Neural cell (in vitro differentiated cells): ENCODE results near the gene EYA4. TPM values are rescaled to one million over a fixed set of nuclear protein-coding genes. Genes with fewer than 3 reads are reported as not detected.

ENCODE experiments used
- H2AFZ ChIP-seq: fragments of 200-600, 300-800 bp; sonication (generic), shearing (Covaris generic); 2 replicates; pipeline ENCODE4 v1.6.0; 2014; ENCODE audit warnings: low read depth, mild to moderate bottlenecking, antibody characterized with exemption, low read length, moderate library complexity
- H3F3A ChIP-seq: fragments of 200-600 bp; shearing (Covaris generic); 2 replicates; pipeline ENCODE4 v1.6.1; 2016; ENCODE audit warnings: mild to moderate bottlenecking, moderate library complexity, mixed read lengths, antibody characterized with exemption, low read length; ENCODE audit not compliant: insufficient read depth, poor library complexity, severe bottlenecking
- H3K27ac ChIP-seq: fragments of 200-600, 300-800 bp; sonication (generic), shearing (Covaris generic); 2 replicates; pipeline ENCODE4 v1.5.1; 2014; ENCODE audit warnings: mild to moderate bottlenecking, low read length, moderate library complexity
- H3K27me3 ChIP-seq: fragments of 300-800, 200-600 bp; sonication (generic), shearing (Covaris generic); 2 replicates; pipeline ENCODE4 v1.6.0; 2014; ENCODE audit warnings: mild to moderate bottlenecking, low read depth, low read length, moderate library complexity; ENCODE audit not compliant: insufficient read depth
- H3K36me3 ChIP-seq: fragments of 300-800, 200-600 bp; sonication (generic), shearing (Covaris generic); 2 replicates; pipeline ENCODE4 v1.5.1; 2014; ENCODE audit warnings: mild to moderate bottlenecking, antibody characterized with exemption, low read length, moderate library complexity; ENCODE audit not compliant: insufficient read depth
- H3K4me2 ChIP-seq: fragments of 300-800, 200-600 bp; sonication (generic), shearing (Covaris generic); 2 replicates; pipeline ENCODE4 v1.6.0; 2014; ENCODE audit warnings: mild to moderate bottlenecking, low read length
- H3K4me3 ChIP-seq: fragments of 300-800, 200-600 bp; sonication (generic), shearing (Covaris generic); 2 replicates; pipeline ENCODE4 v1.5.1; 2014; ENCODE audit warnings: mild to moderate bottlenecking, low read length, moderate library complexity
- H3K79me2 ChIP-seq: fragments of 200-600 bp; shearing (Covaris generic); replicated peaks from 2 replicates; pipeline ENCODE4 v1.6.0; 2014; ENCODE audit warnings: mild to moderate bottlenecking, low read length, moderate library complexity; ENCODE audit not compliant: insufficient read depth
- H3K9ac ChIP-seq: fragments of 300-800, 200-600 bp; sonication (generic), shearing (Covaris generic); 2 replicates; pipeline ENCODE4 v1.6.1; 2016; ENCODE audit warnings: mild to moderate bottlenecking, low read length, mixed read lengths
- H3K9me2 ChIP-seq: fragments of 200-600 bp; shearing (Covaris generic); 2 replicates; pipeline ENCODE4 v1.6.1; 2016; ENCODE audit warnings: mild to moderate bottlenecking, low read length, mixed read lengths; ENCODE audit not compliant: insufficient read depth
- H3K9me3 ChIP-seq: fragments of 200-600, 300-800 bp; sonication (generic), shearing (Covaris generic); 2 replicates; pipeline ENCODE4 v1.6.1; 2016; ENCODE audit warnings: mild to moderate bottlenecking, mixed run types, low read length, moderate library complexity, mixed read lengths
- H4K20me1 ChIP-seq: fragments of 200-600 bp; shearing (Covaris generic); 2 replicates; pipeline ENCODE4 v1.6.1; 2016; ENCODE audit warnings: mild to moderate bottlenecking, mixed run types; ENCODE audit not compliant: insufficient read depth
- CTCF ChIP-seq: fragments of 450-650 bp; IDR thresholded peaks from 2 replicates; pipeline ENCODE4 v1.5.1; 2014; ENCODE audit warnings: antibody characterized with exemption, mild to moderate bottlenecking, moderate library complexity; ENCODE audit not compliant: poor library complexity, severe bottlenecking
- EP300 ChIP-seq: fragments of 450-650 bp; conservative IDR thresholded peaks from 2 replicates; pipeline ENCODE4 v1.6.1; 2014; ENCODE audit warnings: antibody characterized with exemption, mild to moderate bottlenecking, moderate library complexity; ENCODE audit not compliant: poor library complexity, severe bottlenecking
- EZH2 ChIP-seq: fragments of 200-600, 300-800 bp; shearing (Covaris generic), sonication (generic); IDR thresholded peaks from 2 replicates; pipeline ENCODE4 v1.6.1; 2014; ENCODE audit warnings: antibody characterized with exemption, low read length, borderline replicate concordance, mild to moderate bottlenecking; ENCODE audit not compliant: insufficient read depth, poor library complexity, severe bottlenecking
- MXI1 ChIP-seq: fragments of 450-650 bp; conservative IDR thresholded peaks from 2 replicates; pipeline ENCODE4 v1.6.1; 2014; ENCODE audit warnings: antibody characterized with exemption, mild to moderate bottlenecking; ENCODE audit not compliant: poor library complexity, severe bottlenecking
- POLR2AphosphoS5 ChIP-seq: IDR thresholded peaks from 2 replicates; pipeline ENCODE4 v1.6.1; 2012
- RAD21 ChIP-seq: fragments of 450-650 bp; conservative IDR thresholded peaks from 2 replicates; pipeline ENCODE4 v1.6.1; 2014; ENCODE audit warnings: antibody characterized with exemption, mild to moderate bottlenecking, moderate library complexity
- REST ChIP-seq: IDR thresholded peaks from 2 replicates; pipeline ENCODE4 v1.6.1; 2012; ENCODE audit warnings: borderline replicate concordance
- SMC3 ChIP-seq: fragments of 450-650 bp; conservative IDR thresholded peaks from 2 replicates; pipeline ENCODE4 v1.6.1; 2014; ENCODE audit warnings: antibody characterized with exemption, mild to moderate bottlenecking, moderate library complexity; ENCODE audit not compliant: poor library complexity
- TAF1 ChIP-seq: IDR thresholded peaks from 2 replicates; pipeline ENCODE4 v1.6.1; 2012; ENCODE audit warnings: low read depth
- polyA plus RNA-seq: library from polyadenylated mRNA; depleted of rRNA; stranded (reverse); fragments of >200 nt; gene quantifications from 2 replicates; pipeline ENCODE4 v1.2.3, GENCODE V29; 2014

Gene EYA4
- polyA plus RNA-seq, 1 donor from 2014 or later, result 2.6 TPM

GRCh38 chr6:133546098-133546497 lies 304.9 kb downstream of the EYA4 start:
- Histone ChIP-seq H3K27ac (no peak overlapping the region), H3K36me3 (no peaks in the 10 kb centered on the region), H3K9ac (no peak overlapping the region), H3K27me3 (no peaks in the 10 kb centered on the region), H3F3A (no peaks in the 10 kb centered on the region), H4K20me1 (no peaks in the 10 kb centered on the region), H2AFZ (no peak overlapping the region), H3K4me2 (no peak overlapping the region), H3K9me3 (no peaks in the 10 kb centered on the region), H3K79me2 (no peaks in the 10 kb centered on the region), H3K9me2 (no peaks in the 10 kb centered on the region), H3K4me3 (no peak overlapping the region)
- no peak for TF ChIP-seq CTCF

- Histone ChIP-seq H3K79me2 (no peaks in the 10 kb centered on the region), H3K9ac (no peak overlapping the region), H2AFZ (no peak overlapping the region), H3K4me2 (no peak overlapping the region), H3K9me2 (no peaks in the 10 kb centered on the region), H4K20me1 (no peaks in the 10 kb centered on the region), H3K36me3 (no peaks in the 10 kb centered on the region), H3K27me3 (no peaks in the 10 kb centered on the region), H3K27ac (no peak overlapping the region), H3F3A (no peaks in the 10 kb centered on the region), H3K4me3 (no peak overlapping the region), H3K9me3 (no peaks in the 10 kb centered on the region)
- TF ChIP-seq CTCF (no peak), POLR2AphosphoS5 (no peak), RAD21 (no peak), EZH2 (no peak), REST (no peak), TAF1 (no peak), EP300 (no peak), SMC3 (no peak), MXI1 (no peak)
Measured at GRCh38 chr6:133547136-133547535, 306.0 kb downstream of the EYA4 start.
